PFSK-1 (cell line): ENCODE measurements around the gene ENTPD8.

Source experiments
- FOXP2 ChIP-seq: optimal IDR thresholded peaks from 2 replicates; pipeline ENCODE3; 2011; ENCODE audit warnings: borderline replicate concordance, control low read depth, inconsistent platforms; ENCODE audit not compliant: insufficient read depth; ENCODE audit errors: extremely low read length, extremely low read depth
- TAF1 ChIP-seq: IDR thresholded peaks from 2 replicates; pipeline ENCODE4 v1.6.1; 2012; ENCODE audit warnings: low read length, control low read depth, borderline replicate concordance; ENCODE audit not compliant: insufficient read depth

DNA sequence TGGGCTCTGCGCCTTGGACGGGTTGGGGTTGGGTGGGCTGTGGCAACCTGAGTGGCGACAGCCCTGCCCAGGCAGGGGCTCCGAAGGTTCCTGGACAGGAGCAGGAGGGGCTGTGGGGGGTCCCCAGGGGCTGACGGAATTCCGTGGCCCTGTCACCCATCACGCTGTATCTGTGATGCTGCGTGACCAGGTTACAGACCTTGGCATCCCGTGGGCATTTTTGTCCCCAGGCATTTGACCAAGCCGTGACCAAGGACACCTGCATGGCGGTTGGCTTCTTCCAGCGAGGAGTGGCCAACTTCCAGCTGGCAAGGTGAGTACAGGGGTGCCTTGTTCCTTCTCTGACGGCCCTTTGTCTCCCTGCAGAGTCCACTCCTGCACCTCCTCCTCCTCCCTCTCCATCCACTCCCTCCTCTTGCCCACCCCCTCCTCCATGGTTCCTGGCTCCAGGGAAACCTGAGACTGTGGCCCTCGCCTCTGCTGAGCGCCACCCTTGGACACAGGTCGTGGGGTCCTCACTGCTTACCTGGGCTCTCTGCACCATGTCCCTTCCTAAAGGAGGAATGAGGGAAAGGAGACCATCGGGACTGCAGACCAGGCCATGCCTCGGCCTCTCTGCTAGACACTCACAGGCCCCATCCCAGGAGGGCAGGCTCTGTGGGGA lies 15.0 kb downstream of the ENTPD8 start:
- TF ChIP-seq TAF1: no peak
- TF ChIP-seq FOXP2: no peak
